Measurements from ENCODE around the gene COG4. TPM values are rescaled to one million over a fixed set of nuclear protein-coding genes. Genes with fewer than 3 reads are reported as not detected.
A peak's percentile ranks its signal among the peaks of the same experiment; 100 is the strongest.

COG4 gene
- total and polyA plus RNA-seq, 12 donors = 28.2 to 195 (median 69.8) TPM

- DNase-seq = no peak
- intact Hi-C loops (cut with DNase I) = no loop called here
- WGBS, 4 donors = 94 to 100% (median 97%) methylated on average over 1 of the region's 1 CpG
- Histone ChIP-seq H3K27me3 (no peaks in the 10 kb centered on the region), H3K4me1 (replicated peaks in 1 of 2) (no peaks in the 10 kb centered on the region), H3K27ac (no peak overlapping the region), H3K4me3 (no peak overlapping the region), H3K9me3 (replicated peaks in 1 of 3) (no peaks in the 10 kb centered on the region), H3K36me3 (replicated peaks in 1 of 2) (peaks cover 5 to 98% of the 10 kb centered on the region in 2 donors)
- TF ChIP-seq POLR2A (IDR thresholded peaks at IDR 0.05) (no peak), CTCF (IDR thresholded peaks at IDR 0.05) (no peak)
Observed at GRCh38 chr16:70511833-70512232, 11.5 kb downstream of the COG4 start.

DNA sequence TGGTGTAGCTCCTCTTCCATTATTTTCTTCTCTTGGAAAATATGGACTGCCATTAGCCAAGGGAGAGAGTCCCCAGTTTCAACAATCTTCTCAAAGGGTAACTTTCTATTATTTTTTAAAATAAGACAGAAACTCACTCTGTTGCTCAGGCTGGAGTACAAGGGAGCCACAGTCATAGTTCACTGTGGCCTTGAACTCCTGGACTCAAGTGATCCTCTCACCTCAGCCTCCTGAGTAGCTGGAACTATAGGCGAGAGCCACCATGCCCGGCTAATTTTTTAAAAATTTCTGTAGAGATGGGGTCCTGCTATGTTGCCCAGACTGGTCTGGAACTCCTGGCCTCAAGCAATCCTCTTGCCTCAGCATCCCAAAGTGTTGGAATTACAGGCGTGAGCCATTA lies 13.1 kb downstream of the COG4 start:
- peaks cover 5 to 84% of the 10 kb centered on the region in 2 donors for H3K36me3 ChIP-seq (replicated peaks in 1 of 2)
- H3K4me1 ChIP-seq (replicated peaks in 1 of 2) = no peaks in the 10 kb centered on the region
- 90 to 100% (median 92%) methylated on average over 3 of the region's 3 CpGs for WGBS, 4 donors
- no peak overlapping the region for H3K4me3 ChIP-seq
- no peak overlapping the region for H3K27ac ChIP-seq
- intact Hi-C loops (cut with DNase I) = no loop called here
- DNase-seq = no peak
- TF ChIP-seq POLR2A (IDR thresholded peaks at IDR 0.05) (no peak), CTCF (IDR thresholded peaks at IDR 0.05) (no peak)
- no peaks in the 10 kb centered on the region for H3K9me3 ChIP-seq (replicated peaks in 1 of 3)
- H3K27me3 ChIP-seq = no peaks in the 10 kb centered on the region

DNA sequence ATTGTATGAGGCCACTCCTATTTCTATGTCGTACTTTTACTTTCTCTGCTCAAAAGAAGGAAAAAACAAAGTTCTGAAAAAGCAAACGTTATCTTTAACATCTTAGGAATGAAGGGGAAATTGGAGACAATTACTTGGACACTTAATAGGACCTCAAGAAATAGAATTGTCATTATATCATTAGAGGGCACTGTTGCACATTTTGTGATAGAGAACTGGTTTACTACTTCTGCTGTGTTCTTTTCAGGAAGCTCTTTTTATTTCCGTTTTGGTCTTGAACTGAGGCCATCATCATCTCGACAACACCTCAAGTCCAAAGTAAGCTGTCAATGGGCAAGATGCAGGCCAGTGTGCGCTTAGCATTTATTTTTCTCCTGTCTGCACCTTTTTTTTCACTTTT lies 14.6 kb downstream of the COG4 start:
- Histone ChIP-seq H3K36me3 (replicated peaks in 1 of 2) (peaks cover 5 to 77% of the 10 kb centered on the region in 2 donors), H3K27me3 (no peaks in the 10 kb centered on the region), H3K4me1 (replicated peaks in 1 of 2) (no peaks in the 10 kb centered on the region), H3K27ac (no peak overlapping the region), H3K9me3 (replicated peaks in 1 of 3) (no peaks in the 10 kb centered on the region), H3K4me3 (no peak overlapping the region)
- 58 to 71% (median 66%) methylated on average over 5 of the region's 5 CpGs for WGBS, 4 donors
- DNase-seq = no peak
- intact Hi-C loops (cut with DNase I) = no loop called here
- TF ChIP-seq POLR2A (IDR thresholded peaks at IDR 0.05) = no peak
- TF ChIP-seq CTCF (IDR thresholded peaks at IDR 0.05) = peak in 1 of 6 experiments; percentile 7

- Histone ChIP-seq H3K36me3 (replicated peaks in 1 of 2) (peaks cover 0 to 74% of the 10 kb centered on the region in 2 donors), H3K27ac (no peak overlapping the region), H3K9me3 (replicated peaks in 1 of 3) (no peaks in the 10 kb centered on the region), H3K4me3 (no peak overlapping the region), H3K4me1 (replicated peaks in 1 of 2) (no peaks in the 10 kb centered on the region), H3K27me3 (no peaks in the 10 kb centered on the region)
- WGBS, 4 donors = 94 to 95% (median 94%) methylated on average over 6 of the region's 6 CpGs
- TF ChIP-seq POLR2A (IDR thresholded peaks at IDR 0.05) (no peak), CTCF (IDR thresholded peaks at IDR 0.05) (no peak)
- DNase-seq = no peak
- intact Hi-C loops (cut with DNase I) = no loop called here
Observed at GRCh38 chr16:70496513-70496912, 26.8 kb downstream of the COG4 start.

Data from adrenal gland (tissue), 12 donors.